Measurements from ENCODE around the gene TMEM225.
"Not testable (repeated sequence)": the region's sequence is repeated elsewhere in the genome, so short reads cannot be mapped to it uniquely, and the experiment has no call there.

DNA sequence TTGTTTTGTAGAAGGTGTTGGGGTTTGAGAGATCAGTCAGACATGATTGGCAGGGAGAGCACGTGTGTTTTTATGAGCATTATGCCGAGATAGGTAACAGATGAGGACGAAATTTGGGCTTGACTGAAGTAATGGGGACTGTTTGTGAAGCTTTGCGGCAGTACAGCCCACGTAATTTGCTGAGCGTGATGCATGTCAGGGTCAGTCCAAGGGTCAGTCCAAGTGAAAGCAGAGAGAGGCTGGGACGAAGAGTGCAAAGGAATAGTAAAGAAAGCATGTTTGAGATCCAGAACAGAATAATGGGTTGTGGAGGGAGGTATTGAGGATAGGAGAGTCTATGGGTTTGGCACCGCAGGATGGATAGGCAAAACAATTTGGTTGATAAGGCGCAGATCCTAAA lies 17.7 kb downstream of the TMEM225 start:
- TF ChIP-seq, protein P1, sequence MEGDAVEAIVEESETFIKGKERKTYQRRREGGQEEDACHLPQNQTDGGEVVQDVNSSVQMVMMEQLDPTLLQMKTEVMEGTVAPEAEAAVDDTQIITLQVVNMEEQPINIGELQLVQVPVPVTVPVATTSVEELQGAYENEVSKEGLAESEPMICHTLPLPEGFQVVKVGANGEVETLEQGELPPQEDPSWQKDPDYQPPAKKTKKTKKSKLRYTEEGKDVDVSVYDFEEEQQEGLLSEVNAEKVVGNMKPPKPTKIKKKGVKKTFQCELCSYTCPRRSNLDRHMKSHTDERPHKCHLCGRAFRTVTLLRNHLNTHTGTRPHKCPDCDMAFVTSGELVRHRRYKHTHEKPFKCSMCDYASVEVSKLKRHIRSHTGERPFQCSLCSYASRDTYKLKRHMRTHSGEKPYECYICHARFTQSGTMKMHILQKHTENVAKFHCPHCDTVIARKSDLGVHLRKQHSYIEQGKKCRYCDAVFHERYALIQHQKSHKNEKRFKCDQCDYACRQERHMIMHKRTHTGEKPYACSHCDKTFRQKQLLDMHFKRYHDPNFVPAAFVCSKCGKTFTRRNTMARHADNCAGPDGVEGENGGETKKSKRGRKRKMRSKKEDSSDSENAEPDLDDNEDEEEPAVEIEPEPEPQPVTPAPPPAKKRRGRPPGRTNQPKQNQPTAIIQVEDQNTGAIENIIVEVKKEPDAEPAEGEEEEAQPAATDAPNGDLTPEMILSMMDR (IDR thresholded peaks at IDR 0.05), result not testable (repeated sequence)
- not testable (repeated sequence) for TF ChIP-seq POLR2A, EP300 (IDR thresholded peaks at IDR 0.05)
